Suppressor macrophage treated with lipopolysaccharide for 1 hour (primary cell): Measurements from ENCODE around the gene NEK11.

ENCODE experiments used
- DNase-seq, 3 donors: peaks; one replicate each; pipeline ENCODE4 v3.0.0-alpha.2; 2020 to 2022

NEK11 gene

DNA sequence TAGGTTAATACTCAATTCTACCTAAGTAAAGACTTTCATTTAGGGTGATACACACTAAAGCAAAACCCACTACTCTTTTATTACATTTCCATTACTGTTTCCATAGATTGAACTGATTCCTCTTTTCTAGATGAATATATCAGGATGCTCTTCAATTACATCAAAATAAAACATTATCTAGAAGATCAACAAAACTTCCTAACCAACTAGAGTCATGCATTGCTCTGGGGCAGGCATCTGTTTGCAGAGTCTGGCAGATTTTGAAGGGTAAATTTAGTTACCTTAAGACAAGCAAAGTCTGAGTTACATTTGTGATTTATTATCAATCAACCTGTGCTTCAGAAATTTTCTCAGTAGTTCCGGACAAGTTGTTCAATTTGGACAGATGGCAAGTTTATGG, 117.1 kb downstream of the NEK11 start:
- no peak for DNase-seq

DNA sequence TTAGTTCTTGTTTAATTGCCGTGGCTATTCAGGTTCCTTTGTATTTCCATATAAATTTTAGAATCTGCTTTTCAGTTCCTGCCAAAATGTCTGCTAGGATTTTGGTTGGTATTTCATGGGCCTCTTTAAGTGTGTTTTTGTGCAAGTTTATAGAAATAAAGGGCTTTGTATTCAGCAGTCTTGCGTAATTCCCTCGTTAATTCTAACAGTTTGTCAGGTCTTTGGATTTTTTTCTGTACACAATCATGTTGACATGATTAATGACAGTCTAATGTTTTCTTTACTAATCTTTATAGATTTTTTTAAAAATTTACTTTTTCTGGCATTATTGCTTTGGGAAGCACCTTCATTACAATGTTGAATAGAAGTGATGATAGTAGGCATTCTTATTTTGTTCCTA, 120.9 kb downstream of the NEK11 start:
- no peak for DNase-seq

GRCh38 chr3:131158434-131158833, 131.8 kb downstream of the NEK11 start:
- no peak for DNase-seq

- no peak for DNase-seq
These were observed 135.8 kb downstream of the NEK11 start for GRCh38 chr3:131162516-131162915.

DNA sequence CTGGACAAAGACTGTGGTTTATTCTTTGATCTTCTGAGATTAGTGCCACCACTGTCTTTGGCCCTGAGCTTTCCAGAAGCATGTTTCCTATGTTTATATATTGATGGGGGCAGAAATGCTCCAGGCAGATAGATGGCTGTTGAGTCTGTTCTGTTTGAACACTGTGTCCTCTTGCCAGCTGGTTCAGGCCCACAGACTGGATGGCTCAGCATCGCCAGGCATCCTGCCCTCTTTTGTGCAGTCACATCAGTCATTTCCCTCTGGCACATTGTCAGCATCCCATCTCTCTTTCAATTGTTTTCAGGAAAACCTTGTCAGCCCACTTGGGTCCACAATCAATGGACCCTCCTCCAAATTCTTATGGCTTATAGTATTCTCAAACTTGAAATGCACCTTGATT, 141.2 kb downstream of the NEK11 start:
- DNase-seq: no peak

- DNase-seq: no peak
These were observed 142.7 kb downstream of the NEK11 start for GRCh38 chr3:131169331-131169730.

DNA sequence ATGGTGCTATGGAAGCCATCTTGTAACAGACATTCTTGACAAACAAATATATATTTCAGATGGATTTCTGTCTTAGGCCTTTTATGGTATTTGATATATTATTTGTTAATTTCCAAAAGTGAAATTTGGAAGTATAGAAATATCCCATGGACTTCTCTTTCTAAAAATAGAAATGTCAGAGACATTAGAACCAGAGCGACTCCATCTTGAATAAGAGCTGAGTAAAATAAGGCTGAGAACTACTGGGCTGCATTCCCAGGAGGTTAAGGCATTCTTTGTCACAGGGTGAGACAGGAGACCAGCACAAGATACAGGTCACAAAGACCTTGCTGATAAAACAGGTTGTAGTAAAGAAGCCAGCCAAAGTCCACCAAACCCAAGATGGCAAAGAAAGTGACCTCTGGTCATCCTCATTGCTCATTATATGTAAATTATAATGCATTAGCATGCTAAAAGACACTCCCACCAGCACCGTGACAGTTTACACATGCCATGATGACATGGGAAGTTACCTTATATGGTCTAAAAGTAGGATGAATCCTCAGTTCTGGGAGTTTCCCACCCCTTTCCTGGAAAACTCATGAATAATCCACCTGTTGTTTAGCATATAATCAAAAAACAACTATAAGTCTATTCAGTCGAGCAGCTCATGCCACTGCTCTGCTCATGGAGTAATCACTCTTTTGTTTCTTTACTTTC, 146.0 kb downstream of the NEK11 start:
- DNase-seq: no peak

GRCh38 chr3:131174752-131175151, 148.1 kb downstream of the NEK11 start:
- no peak for DNase-seq

GRCh38 chr3:131178710-131179375, 152.2 kb downstream of the NEK11 start:
- DNase-seq: no peak

DNA sequence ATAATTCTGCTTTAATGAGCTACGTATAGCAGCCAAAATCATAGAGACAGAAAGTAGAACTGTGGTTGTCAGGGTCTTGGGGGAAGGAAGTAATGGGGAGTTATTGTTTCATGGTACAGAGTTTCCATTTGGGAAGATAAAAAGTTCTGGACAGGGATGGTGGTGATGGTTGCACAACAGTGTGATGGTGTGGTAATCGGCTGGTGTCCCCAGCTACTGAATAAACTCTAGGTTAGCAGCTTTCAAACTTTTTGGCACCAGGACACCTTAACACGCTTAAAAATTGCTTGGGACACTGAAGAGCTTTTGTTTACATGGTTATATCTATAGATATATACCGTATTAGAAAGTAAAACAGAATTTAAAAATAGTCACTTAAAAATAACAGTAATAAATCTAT, 166.0 kb downstream of the NEK11 start:
- no peak for DNase-seq

- no peak for DNase-seq
These were observed 167.1 kb downstream of the NEK11 start for GRCh38 chr3:131193641-131194238.

- peak in 1 of 3 donors; percentile 7 for DNase-seq
These were observed 168.1 kb downstream of the NEK11 start for GRCh38 chr3:131194816-131195215.

- DNase-seq: no peak
These were observed 174.0 kb downstream of the NEK11 start for GRCh38 chr3:131200636-131201199.

DNA sequence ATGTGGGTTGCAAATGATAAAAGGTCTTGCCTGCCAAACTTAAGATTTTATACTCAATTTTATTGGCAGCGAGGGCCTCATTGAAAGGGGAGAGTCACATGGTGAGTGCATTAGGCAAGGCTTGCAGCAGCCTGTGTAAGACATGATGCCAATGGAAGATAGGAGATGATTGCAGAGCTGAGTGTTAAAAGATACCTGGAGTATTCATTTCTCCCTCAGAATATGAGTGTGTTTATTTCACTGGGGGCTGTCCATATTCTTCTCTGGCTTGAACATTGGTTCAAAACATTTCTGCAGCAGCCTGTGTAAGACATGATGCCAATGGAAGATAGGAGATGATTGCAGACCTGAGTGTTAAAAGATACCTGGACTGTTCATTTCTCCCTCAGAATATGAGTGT, 189.7 kb downstream of the NEK11 start:
- DNase-seq: no peak

- peak in 1 of 3 donors; percentile 12 for DNase-seq
These were observed 190.1 kb downstream of the NEK11 start for GRCh38 chr3:131216801-131217200.

- no peak for DNase-seq
These were observed 190.6 kb downstream of the NEK11 start for GRCh38 chr3:131217296-131217741.

- no peak for DNase-seq
These were observed 191.5 kb downstream of the NEK11 start for GRCh38 chr3:131218196-131218595.

GRCh38 chr3:131221731-131222130, 195.1 kb downstream of the NEK11 start:
- peak in 2 of 3 donors; percentile 1 to 10 for DNase-seq

DNA sequence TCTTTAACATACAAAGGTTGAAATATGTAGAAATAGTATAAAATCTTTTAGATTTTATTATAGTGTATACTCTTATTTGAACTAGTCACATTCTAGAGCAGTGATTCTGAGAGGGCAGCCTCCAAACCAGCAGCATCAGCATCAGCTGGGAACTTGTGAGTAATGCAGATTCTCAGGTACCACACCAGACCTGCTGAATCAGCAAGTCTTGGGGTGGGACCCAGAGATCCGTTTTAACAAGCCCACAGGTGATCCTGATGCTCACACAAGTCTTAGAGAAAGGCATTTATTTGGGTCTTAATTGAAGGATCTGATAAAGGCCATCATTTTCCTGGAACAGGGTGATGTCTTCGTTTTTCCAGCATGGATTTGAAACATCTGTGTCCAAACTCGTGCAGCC, 195.9 kb downstream of the NEK11 start:
- DNase-seq: no peak

GRCh38 chr3:131223373-131224289, 197.0 kb downstream of the NEK11 start:
- peak in 2 of 3 donors; percentile 36 to 38 for DNase-seq

- no peak for DNase-seq
These were observed 198.3 kb downstream of the NEK11 start for GRCh38 chr3:131224886-131225550.

DNA sequence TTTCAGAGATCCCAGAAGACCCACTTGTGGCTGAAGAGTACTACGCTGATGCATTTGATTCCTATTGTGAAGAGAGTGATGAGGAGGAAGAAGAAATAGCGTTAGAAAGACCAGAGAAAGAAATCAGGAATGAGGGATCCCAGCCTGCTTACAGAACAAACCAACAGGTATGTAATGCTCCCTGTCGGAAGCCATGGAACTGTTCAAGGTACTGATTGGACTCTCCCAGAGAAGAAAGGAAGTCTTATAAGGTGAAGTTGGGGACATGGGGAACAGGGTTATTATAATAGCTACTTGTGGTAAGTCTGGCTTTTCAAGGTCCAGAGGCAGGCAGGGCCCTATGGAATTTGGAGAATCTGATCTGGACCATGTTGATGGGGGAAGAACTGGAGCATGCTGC, 201.8 kb downstream of the NEK11 start:
- DNase-seq: no peak
